ENCODE results near the gene NUPR1. TPM values are rescaled to one million over a fixed set of nuclear protein-coding genes. Genes with fewer than 3 reads are reported as not detected.
"Not testable (repeated sequence)": the region's sequence is repeated elsewhere in the genome, so short reads cannot be mapped to it uniquely, and the experiment has no call there.

The NUPR1 gene, protein sequence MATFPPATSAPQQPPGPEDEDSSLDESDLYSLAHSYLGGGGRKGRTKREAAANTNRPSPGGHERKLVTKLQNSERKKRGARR
- 1 to 10 TPM; 7.9 to 8.3 (median 8.1) TPM for polyA plus RNA-seq (ENCODE audit: insufficient read length in 3 of 3)

DNA sequence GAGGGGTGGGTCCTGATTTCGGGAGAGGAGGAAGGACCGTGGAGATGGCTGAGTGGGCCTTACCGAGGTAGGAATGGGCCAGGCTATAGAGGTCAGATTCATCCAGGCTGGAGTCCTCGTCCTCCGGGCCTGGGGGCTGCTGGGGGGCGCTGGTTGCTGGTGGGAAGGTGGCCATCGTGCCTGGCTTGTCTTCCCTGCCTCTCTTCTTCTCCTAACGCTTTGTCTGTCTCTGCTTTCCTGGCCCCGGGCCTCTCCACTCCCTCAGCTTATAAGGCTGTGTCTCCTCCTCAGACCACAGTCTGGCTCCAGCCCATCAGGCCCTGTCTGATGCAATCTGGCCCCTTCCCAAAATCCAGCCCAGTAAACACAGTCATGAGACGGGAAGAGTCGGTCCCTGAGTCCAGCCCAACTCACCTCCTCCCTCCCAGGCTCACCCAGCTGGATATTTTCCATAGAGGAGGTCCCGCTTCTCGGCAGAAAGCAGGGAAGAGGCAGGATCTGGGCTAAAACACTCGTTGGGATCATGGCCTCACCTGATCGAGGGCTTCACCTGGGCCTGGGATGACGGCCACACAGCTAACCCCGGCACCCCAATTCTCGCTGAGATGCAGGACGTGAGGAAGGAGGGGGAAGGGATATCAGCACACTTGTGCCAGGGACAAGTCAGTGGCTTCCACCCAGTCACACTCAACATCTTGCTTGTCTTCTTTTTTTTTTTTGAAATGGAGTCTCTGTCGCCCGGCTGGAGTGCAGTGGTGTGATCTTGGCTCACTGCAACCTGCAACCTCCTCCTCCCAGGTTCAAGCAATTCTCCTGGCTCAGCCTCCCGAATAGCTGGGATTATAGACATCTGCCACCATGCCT, at the start of gene NUPR1:
Gene NUPR1, minus strand, starts transcription at position 242 of the 864 bp plus-strand sequence. Its CDS starts 67 bp downstream, at position 175.
- DNase-seq (ENCODE audit: low read depth in 3 of 3, low spot score in 2 of 3) = peak in 2 of 3 donors; percentile 45 to 47

DNA sequence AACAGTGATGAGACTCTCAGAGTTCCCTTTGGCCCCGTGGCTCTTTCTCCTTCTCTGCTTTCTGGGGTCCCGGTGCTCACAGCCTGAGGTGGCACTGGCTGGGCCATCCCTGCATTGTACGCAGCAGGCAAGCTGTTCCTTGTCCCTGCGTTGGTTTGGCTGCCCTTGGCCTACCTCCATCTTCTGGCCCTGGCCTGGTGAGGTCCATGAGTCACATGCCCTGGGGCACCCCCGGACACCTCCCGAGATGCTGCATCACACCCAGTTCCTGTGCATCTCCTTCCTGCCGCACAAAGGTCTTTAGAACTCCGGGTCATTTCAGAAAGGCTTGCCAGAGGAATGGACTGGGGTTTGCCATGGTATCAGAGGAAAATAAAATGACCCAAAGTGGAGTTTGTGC, 48.6 kb upstream of the NUPR1 start:
- no peak for DNase-seq (ENCODE audit: low read depth in 3 of 3, low spot score in 2 of 3)

DNA sequence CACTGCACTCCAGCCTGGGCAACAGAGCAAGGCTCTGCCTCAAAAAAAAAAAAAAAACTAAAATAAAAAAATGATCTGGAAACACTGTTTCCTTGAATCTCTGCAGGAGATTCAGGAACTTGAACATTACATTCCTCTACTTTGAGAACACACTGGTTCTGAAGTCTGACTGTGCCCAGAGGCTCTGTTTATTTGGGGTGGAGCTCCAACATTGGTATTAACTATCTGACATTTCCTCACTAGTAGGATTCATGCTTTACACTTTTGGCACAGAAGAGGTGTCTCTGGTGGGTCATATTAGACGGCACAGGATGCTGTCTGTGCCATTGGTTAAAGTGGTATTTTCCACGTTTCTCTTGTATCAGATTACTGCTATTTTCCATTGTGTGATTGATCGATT, 47.7 kb upstream of the NUPR1 start:
- DNase-seq (ENCODE audit: low read depth in 3 of 3, low spot score in 2 of 3) = no peak

DNA sequence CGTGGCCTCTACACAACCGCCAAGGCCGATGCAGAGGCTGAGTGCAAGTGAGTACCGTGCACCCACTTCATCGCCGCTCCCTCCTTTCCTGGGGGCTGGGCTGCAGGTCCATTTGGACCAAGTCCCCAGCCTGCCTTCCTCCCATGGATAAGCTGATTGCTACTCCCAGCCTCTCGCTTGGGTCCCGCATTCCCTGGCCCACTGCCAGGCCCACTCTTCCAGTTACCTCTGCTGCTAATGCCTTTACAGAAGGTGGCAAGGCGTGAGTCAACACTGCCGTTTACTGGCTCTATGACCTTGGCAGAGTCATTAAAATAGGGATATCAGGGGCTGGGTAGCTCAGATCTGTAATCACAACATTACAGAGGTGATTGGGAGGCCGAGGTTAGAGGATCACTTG, 46.9 kb upstream of the NUPR1 start:
- no peak for DNase-seq (ENCODE audit: low read depth in 3 of 3, low spot score in 2 of 3)

DNA sequence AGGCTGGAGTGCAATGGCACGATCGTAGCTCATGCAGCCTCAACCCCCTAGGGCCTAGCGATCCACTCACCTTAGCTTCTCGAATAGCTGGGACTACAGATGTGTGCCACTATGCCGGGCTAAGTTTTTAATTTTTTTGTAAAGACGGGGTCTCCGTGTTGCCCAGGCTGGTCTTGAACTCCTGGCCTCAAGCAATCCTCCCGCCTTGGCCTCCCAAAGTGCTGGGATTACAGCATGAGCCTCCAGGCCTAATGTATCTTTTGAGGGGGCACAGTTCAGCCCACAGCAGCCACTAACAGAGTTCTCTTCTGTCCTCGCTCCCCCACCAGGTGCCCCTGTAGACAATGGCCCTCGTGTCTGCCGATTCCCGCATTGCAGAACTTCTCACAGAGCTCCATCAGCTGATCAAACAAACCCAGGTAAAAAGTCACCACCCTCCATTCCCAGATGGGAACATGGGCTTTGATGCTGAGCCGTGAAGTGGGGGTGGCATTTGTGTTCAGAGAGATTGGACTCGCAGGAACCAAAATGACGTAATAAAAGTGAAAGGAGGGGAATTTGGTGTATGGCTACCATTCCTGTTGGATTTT, 42.0 kb upstream of the NUPR1 start:
- no peak for DNase-seq (ENCODE audit: low read depth in 3 of 3, low spot score in 2 of 3)

DNA sequence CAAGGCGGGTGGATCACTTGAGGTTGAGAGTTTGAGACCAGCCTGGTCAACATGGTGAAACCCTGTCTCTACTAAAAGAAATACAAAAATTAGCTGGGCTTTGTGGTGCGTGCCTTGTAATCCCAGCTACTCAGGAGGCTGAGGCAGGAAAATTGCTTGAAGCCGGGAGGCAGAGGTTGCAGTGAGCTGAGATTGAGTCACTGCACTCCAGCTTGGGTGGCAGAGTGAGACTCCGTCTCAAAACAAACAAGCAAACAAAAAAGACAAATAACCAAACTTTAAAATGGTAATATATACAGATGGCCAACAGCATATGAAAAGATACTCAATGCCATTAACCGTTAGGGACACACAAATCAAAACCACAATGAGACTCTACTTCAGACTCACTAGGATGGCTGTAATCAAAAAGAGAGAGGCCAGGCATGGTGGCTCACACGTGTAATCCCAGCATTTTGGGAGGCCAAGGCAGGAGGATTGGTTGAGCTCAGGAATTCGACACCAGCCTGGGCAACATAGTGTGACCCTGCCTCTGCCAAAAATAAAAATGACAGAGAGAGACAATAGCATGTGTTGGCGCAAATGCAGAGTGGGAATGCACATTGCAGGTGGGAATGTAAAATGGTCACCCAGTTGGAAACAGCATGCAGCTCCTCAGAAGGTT, 36.8 kb upstream of the NUPR1 start:
- DNase-seq (ENCODE audit: low read depth in 3 of 3, low spot score in 2 of 3) = no peak

DNA sequence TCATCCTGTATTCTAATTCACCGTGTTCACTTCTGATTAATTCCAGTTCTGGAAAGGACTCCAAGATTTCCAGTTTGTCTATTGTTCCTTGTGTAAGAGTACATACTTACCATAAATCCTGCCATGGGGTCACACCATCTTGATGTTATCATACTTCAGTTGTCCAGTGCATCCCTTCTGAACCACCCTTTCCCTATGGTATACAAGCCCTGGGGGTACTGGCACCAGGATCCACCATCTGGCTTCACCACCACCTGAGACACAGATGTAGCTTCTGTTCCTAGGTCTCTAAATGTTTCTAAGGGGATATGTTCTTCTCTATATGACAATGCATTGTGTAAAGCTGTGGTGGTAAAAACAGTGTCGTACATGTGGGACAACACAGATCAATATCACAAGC, 36.2 kb upstream of the NUPR1 start:
- no peak for DNase-seq (ENCODE audit: low read depth in 3 of 3, low spot score in 2 of 3)

DNA sequence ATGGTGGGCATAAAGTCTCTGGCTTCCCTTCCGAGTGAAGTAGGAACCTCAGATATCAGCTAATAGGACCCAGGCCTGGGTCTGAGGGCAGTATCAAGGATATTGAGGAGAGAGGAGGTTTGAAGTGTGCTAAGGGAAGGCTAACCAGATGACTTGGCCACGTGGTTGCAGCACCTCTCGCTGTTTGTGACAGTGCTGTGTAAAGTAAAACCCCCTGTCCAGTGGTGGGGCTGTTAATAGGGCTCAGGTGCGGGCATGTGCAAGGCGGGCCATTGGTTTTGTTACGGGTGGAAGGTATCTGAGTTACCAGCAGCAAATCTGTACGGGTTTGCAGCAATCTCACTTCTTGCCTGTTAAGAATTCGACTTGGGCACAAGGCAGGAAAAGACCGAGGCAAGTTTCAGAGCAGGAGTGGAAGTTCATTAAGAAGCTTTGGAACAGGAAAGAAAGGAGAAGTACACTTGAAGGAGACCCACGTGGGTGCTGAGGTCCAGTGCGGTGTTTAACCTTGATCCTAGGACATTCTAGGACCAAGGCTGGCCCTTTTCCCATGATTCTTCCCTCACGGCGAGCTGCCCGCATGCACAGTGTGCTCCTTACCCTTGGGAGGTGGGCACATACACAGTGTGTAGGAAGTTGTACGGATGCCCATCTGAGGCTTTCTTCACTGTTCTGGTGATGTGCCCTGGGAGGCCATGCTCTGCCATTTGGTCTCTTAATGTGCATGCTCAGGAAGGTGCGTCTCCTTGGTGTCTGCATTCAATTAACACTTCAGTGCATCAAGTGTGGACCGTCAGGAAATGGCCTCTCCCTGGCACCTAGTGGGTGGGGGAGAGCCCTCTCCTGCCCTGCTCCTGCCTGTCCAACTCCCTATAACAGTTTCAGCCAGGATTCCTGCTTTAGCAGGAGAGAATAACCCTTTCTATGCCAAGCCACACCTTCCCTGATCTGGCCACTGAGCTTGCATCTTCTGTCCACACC, 35.3 kb upstream of the NUPR1 start:
- no peak for DNase-seq (ENCODE audit: low read depth in 3 of 3, low spot score in 2 of 3)

DNA sequence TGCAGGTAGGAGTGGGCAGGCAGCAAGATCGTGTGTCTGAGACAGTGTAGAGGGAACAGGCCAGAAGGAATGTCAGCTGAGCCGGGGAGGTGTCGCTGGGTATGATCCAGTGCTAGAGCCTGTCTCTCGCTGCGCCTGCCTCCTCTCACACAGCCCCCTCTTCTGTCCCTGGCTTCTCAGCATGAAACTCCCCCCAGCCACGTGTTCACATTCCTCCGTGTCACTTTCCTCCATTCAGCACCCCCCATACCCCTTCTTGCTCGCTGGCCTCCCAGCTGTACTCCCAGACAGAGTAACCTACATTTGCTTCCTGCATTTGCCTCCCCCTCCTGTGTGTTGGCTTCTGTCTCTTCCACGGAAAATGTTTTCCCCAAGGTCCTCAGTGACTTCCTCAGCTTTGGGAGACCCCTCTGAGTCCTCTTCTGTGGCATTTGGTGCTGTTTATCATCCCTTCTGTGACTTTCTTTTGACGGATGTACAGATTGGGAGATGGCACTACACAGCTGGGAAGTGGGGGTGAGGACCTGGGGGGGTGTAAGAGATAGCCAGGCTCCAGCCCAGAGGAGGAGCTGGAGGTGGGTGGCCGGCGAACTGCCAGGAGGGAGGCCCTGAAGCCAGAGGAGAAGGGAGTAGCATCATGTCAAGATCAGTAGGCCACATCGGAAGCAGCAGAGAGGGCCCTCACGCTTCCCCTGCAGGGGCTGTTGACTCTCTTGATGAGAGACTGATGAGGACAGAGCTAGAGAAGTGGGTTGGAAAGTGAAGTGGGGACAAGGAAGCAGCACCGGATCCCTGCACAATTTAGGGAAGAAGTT, 34.1 kb upstream of the NUPR1 start:
- DNase-seq (ENCODE audit: low read depth in 3 of 3, low spot score in 2 of 3) = peak in 2 of 3 donors; percentile 44 to 72

DNA sequence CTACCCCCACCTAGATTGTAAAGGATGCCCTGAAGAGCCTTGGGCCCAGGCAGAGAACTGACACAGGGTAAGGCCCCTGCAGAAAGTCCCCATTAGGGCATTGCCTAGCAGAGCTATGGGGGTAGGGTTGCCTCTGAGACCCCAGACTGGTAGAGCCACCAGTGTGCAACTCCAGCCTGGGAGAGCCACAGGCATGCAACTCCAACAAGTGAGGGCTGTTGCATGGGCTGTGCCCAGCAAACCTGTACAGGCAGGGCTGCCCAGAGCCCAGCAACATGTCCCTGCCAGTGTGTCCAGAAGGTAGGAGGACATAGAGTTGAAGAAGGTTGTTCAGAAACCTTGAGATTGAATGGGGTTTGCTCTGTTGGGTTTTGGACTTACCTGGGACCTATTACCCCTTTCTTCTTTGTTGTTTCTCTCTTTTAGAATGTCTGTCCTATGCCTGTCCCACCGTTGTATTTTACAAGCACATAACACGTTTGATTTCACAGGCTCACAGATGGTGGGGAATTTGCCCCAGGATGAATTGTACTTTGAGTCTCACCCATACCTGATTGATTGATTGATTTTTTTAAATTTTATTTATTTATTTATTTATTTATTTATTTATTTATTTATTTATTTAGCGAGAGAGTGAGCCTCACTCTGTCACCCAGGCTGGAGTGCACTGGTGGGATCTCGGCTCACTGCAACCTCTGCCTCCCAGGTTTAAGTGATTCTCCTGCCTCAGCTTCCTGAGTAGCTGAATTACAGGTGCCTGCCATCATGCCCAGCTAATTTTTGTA, 31.4 kb upstream of the NUPR1 start:
- DNase-seq (ENCODE audit: low read depth in 3 of 3, low spot score in 2 of 3) = no peak

DNA sequence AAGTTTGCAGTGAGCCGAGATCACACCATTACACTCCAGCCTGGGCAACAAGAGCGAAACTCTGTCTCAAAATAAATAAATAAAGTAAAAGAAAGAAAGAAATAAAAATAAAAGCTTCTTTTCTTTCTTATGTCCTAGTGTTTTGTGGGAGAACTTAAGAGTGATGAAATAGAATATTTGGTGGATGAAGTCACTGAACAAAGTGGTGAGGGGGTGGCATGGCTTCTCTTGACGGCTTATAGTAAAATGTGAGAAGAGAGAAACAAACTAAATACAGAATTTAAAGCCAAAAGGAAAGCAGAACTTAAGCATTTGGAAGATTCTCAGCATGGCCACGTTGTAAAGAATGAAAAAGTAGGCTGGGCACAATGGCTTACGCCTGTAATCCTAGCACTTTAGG, 30.2 kb upstream of the NUPR1 start:
- no peak for DNase-seq (ENCODE audit: low read depth in 3 of 3, low spot score in 2 of 3)

DNA sequence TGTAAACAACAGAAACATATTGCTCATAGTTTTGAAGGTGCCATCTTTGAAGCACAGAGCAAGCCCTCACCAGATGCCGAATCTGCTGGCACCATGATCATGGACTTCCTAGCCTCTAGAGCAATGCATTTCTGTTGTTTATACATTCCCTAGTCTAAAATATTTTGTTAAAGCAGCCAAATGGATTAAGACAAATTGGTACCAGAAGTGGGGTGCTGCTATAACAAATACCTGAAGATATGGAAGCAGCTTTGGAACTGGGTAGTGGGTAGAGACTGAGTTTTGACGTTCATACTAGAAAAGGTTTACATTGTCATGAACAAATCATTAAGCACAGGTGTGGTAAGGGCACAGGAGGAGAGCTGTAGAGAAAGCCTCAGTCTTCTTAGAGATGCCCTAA, 28.5 kb upstream of the NUPR1 start:
- DNase-seq (ENCODE audit: low read depth in 3 of 3, low spot score in 2 of 3) = no peak

DNA sequence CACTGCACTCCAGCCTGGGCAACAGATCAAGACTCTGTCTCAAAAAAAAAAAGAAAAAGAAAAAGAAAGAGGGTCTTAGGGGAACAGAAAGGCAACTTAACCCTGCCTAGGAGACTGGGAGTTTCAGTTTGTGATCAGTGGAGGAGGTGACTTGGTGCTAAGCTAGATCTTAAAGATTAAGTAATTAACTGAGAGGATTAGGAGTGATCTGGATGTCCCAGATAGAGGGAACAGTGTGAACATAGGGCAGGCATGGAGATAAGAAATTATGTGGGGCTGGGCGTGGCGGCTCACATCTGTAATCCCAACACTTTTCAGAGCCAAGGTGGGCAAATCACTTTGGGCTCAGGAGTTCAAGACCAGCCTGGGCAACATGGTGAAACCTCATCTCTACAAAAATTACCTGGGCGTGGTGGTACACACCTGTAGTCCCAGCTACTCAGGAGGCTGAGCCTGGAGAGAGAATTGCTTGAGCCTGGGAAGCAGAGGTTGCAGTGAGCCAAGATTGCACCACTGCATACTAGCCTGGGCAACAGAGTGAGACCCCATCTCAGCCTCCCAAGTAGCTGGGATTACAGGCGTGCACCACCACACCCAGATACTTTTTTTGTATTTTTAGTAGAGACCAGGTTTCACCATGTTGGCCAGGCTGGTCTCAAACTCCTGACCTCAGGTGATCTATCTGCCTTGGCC, 27.6 kb upstream of the NUPR1 start:
- DNase-seq (ENCODE audit: low read depth in 3 of 3, low spot score in 2 of 3) = not testable (repeated sequence)

DNA sequence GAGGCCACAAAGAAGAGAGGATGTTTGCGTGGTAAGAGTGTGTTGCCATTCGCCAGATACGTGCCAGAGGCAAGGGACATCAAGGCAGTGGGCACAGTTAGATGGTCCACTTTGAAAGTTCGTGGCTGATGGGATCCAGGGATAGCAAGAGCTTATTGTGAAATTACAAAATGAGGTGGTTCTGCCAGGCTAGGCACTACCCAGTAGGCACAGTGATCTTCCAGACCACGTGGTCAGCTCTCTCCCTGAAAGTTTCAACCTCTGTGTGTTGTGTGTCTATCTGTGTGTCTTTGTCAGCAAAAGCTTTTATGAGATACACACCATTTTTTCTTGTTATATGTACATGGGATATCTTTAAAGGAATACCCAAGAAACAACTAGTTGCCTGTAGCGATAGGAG, 24.4 kb upstream of the NUPR1 start:
- DNase-seq (ENCODE audit: low read depth in 3 of 3, low spot score in 2 of 3) = no peak

DNA sequence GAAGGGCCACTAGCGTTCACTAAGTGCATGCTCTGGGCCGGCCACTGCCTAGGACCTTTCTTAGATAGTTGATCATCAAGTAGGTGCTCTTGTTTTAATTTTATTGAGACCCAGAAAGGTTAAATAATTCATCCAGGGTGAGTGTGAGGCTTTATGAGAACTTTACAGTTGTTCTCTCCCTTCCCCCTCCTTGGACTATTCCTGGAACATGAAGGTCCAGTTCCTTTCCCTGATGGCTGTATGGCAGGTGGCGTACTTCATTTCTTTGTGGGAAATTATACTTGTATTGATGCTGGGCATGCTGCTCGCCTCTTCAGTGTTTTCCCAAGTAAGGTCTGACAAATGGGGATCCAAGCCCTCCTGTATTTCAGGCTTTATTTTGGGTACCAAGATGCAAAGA, 23.4 kb upstream of the NUPR1 start:
- DNase-seq (ENCODE audit: low read depth in 3 of 3, low spot score in 2 of 3) = no peak

DNA sequence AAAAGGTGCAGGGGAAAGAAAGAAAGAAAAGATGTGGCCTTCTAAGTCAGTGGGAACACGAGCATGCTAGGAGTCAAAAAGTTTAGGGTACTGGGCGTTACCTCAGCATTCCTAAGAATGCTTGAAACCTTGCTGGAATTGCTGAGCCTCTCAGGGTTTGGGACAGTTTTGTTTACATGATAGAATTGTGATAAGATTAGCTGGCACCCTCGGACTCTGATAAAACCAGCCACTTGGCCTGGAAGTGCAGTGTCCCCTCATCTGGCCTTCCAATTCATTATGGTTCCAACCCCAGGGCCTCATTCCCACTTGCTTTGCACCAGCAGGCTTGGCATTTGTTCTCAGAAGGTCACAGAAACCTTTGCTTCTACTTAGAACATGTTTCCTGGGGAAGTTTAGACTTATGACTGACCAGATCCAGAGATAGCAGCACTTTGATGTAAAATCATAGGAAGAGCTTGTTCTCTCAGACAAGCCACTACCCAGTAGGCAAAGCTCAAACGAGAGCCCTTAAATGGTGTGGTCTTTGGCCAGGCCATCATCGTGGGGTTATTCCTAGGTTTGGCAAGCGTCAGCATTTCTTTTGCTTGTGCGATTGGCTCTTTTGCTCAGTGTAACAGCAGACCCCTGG, 22.9 kb upstream of the NUPR1 start:
- DNase-seq (ENCODE audit: low read depth in 3 of 3, low spot score in 2 of 3) = no peak

DNA sequence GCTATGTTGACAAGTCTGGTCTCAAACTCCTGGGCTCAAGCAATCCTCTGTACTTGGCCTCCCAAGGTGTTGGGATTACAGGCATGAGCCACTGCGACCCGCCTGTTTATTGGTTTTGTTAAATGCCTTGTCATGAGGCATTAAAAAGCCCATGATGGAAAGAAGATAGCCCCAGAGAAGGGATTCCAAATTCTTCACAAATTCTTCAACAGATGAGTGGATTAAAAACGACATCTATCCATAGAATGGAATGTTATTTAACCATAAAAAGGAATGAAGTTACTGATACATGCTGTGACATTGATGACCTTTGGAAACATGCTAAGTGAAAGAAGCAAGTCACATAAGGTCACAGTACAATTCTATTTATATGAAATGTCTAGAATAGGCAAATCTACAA, 19.7 kb upstream of the NUPR1 start:
- no peak for DNase-seq (ENCODE audit: low read depth in 3 of 3, low spot score in 2 of 3)

DNA sequence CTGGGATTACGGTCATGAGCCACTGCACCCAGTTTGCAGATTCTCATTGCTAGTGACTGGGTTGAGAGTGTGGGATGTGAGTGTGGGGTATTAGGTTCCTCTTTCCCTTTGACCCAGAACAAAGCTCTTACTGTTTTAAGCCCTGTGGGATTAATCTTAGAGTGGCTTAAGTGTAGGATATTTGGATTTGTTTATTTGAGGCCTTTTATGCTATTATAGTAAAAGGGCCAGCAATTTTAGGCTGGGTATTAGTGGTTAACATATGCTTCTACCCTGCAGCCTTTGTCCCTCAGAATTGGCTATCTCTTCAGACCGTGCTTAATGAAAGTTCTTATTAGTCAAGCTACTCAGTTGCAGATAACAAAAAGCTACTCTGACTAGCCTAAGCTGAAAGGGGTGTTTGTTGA, 18.1 kb upstream of the NUPR1 start:
- no peak for DNase-seq (ENCODE audit: low read depth in 3 of 3, low spot score in 2 of 3)
